ENCODE results near the gene KIAA1191. TPM values are rescaled to one million over a fixed set of nuclear protein-coding genes. Genes with fewer than 3 reads are reported as not detected.

Gene KIAA1191
- total and polyA plus RNA-seq, 2 of the 8 experiments (the other 6 are each of a cell fraction or from before 2014, with no cell fraction given), result 86.4 to 88.0 TPM

DNA sequence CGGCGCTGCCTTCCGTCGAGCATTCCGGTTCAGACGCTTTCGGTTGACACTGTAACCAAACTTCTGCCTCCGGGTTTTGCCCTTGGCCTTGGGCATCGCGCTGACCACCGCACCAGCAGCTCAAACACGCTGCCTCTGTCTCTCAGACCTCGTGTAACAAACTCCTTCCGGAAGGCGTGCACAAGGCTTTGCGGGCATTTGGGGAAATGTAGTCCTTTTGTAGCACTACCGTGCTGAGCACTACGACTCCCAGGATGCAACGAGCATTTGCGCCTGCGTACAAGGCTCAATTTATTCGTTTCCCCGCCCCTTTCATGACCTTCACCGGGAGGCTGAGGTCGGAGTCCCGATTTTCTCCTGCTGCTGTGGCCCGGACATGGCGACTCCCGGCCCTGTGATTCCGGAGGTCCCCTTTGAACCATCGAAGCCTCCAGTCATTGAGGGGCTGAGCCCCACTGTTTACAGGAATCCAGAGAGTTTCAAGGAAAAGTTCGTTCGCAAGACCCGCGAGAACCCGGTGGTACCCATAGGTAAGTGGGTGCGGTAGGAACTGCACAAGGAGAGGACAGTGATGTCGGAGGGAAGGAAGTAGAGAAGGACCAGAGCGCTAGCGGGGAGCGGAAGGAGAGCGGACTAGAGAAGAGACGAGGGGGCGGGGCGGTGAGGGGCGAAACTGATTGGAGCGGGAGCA, 27.0 kb upstream of the KIAA1191 start, which contains the start of the genes HIGD2A and NOP16 (continued):
- TF ChIP-seq FOSL1 (IDR thresholded peaks at IDR 0.05; ENCODE audit: insufficient read depth, low read depth, low read length), result no peak
- TF ChIP-seq, protein P1, sequence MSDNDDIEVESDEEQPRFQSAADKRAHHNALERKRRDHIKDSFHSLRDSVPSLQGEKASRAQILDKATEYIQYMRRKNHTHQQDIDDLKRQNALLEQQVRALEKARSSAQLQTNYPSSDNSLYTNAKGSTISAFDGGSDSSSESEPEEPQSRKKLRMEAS (IDR thresholded peaks at IDR 0.05), result peak; percentile 97
- TF ChIP-seq JUN (IDR thresholded peaks at IDR 0.05; ENCODE audit: low read depth, low read length), result no peak
- 0 out of 2 replicates have a peak, but pooled peaks have one; percentile 32 for TF ChIP-seq RBBP5 (IDR thresholded peaks at IDR 0.05; ENCODE audit: borderline replicate concordance, low read depth, low read length)
- peak; percentile 79 for TF ChIP-seq SIX5 (IDR thresholded peaks at IDR 0.05; ENCODE audit: low read depth, low read length)
